Breast epithelium (tissue), 3 donors: ENCODE data around the gene C19orf25.

Experiments
- POLR2A ChIP-seq: fragments of 450-650 bp; IDR thresholded peaks from one replicate; pipeline ENCODE4 v1.6.1; 2016; ENCODE audit warnings: antibody characterized with exemption, mild to moderate bottlenecking, moderate library complexity
- POLR2AphosphoS5 ChIP-seq, 3 donors: sonication (generic); formaldehyde crosslinking; IDR thresholded peaks; one replicate each; pipeline ENCODE4 v1.6.1; 2017; ENCODE audit warnings: antibody characterized with exemption in 3 of 3
- TF ChIP-seq, protein P1 (sequence below), 3 donors: fragments of 450-650 bp; IDR thresholded peaks; one replicate each; pipeline ENCODE4 v1.5.1; 2016 to 2017; ENCODE audit warnings: antibody characterized with exemption in 3 of 3, mild to moderate bottlenecking in 3 of 3, moderate library complexity in 3 of 3

GRCh38 chr19:1469255-1470054 is 9.6 kb downstream of the C19orf25 start:
- TF ChIP-seq, protein P1, sequence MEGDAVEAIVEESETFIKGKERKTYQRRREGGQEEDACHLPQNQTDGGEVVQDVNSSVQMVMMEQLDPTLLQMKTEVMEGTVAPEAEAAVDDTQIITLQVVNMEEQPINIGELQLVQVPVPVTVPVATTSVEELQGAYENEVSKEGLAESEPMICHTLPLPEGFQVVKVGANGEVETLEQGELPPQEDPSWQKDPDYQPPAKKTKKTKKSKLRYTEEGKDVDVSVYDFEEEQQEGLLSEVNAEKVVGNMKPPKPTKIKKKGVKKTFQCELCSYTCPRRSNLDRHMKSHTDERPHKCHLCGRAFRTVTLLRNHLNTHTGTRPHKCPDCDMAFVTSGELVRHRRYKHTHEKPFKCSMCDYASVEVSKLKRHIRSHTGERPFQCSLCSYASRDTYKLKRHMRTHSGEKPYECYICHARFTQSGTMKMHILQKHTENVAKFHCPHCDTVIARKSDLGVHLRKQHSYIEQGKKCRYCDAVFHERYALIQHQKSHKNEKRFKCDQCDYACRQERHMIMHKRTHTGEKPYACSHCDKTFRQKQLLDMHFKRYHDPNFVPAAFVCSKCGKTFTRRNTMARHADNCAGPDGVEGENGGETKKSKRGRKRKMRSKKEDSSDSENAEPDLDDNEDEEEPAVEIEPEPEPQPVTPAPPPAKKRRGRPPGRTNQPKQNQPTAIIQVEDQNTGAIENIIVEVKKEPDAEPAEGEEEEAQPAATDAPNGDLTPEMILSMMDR (IDR thresholded peaks at IDR 0.05), result no peak
- TF ChIP-seq POLR2A, result no peak
- no peak for TF ChIP-seq POLR2AphosphoS5 (IDR thresholded peaks at IDR 0.05)
